Body of pancreas (tissue), 4 donors: ENCODE data around the gene ACTR1B. TPM values are rescaled to one million over a fixed set of nuclear protein-coding genes. Genes with fewer than 3 reads are reported as not detected.
A peak's percentile ranks its signal among the peaks of the same experiment; 100 is the strongest.
"Not testable (repeated sequence)": the region's sequence is repeated elsewhere in the genome, so short reads cannot be mapped to it uniquely, and the experiment has no call there.

Experiments used
- ATAC-seq: fragments of 150-250 bp; one replicate; pipeline ENCODE4 v1.9.1; 2016
- DNase-seq, 4 donors: peaks; one replicate each; pipeline ENCODE4 v3.0.0-alpha.2; 2019
- H3K27ac ChIP-seq, 4 donors: fragments of 200-600 bp; sonication (generic); 1 replicate in 3 of 4; 2 replicates in 1 of 4; pipeline versions ENCODE4 v1.5.1 to v1.6.1; 2016 to 2019; ENCODE audit warnings: mild to moderate bottlenecking in 1 of 4, mixed read lengths in 1 of 4, moderate library complexity in 1 of 4
- H3K27me3 ChIP-seq, 2 donors: fragments of 200-600 bp; sonication (generic); one replicate each; pipeline ENCODE4 v1.6.0; 2016; ENCODE audit warnings: mild to moderate bottlenecking in 1 of 2
- H3K36me3 ChIP-seq, 2 donors: fragments of 200-600 bp; sonication (generic); replicated peaks in 1 of 2; 2 replicates each; pipeline ENCODE4 v1.5.1; 2016; ENCODE audit warnings: low read depth in 2 of 2; ENCODE audit not compliant: insufficient read depth in 1 of 2
- H3K4me1 ChIP-seq: fragments of 200-600 bp; sonication (generic); one replicate; pipeline ENCODE4 v1.6.0; 2016
- H3K4me3 ChIP-seq, 2 donors: fragments of 200-600 bp; sonication (generic); 1 replicate in 1 of 2; 2 replicates in 1 of 2; pipeline ENCODE4 v1.5.1; 2016 to 2019
- H3K9me3 ChIP-seq, 3 donors: fragments of 200-600 bp; sonication (generic); 1 replicate in 2 of 3; 2 replicates in 1 of 3; pipeline ENCODE4 v1.5.1; 2016
- POLR2A ChIP-seq, 3 donors: fragments of 450-650 bp; IDR thresholded peaks; one replicate each; pipeline ENCODE4 v1.6.1; 2016; ENCODE audit warnings: antibody characterized with exemption in 3 of 3, mild to moderate bottlenecking in 2 of 3
- WGBS, 2 donors: methylation state at CpG; one replicate each; pipeline ENCODE4 v1.1.5; 2017; 5-methylcytosine and 5-hydroxymethylcytosine counted together
- intact Hi-C: fragments of 100-400 bp; cut with DNase I; formaldehyde crosslinking; loops from one replicate; pipeline ENCODE4 v1.15.1; 2023
- total RNA-seq, 2 donors: library from RNA; depleted of rRNA; stranded (reverse); fragments of >200 nt; gene quantifications; one replicate each; pipeline ENCODE4 v1.1.0, GENCODE V29; 2016
- TF ChIP-seq, protein P1 (sequence below), 7 experiments: fragments of 450-650 bp in 4 of 7; fragments of 200-600 bp in 3 of 7; sonication (generic) in 3 of 7; IDR thresholded peaks; one replicate each; pipeline ENCODE4 v1.5.1; 2016 to 2019; ENCODE audit warnings: antibody characterized with exemption in 7 of 7

The ACTR1B gene
- total RNA-seq, 2 donors from 2014 or later: 57.6 to 74.2 TPM

DNA sequence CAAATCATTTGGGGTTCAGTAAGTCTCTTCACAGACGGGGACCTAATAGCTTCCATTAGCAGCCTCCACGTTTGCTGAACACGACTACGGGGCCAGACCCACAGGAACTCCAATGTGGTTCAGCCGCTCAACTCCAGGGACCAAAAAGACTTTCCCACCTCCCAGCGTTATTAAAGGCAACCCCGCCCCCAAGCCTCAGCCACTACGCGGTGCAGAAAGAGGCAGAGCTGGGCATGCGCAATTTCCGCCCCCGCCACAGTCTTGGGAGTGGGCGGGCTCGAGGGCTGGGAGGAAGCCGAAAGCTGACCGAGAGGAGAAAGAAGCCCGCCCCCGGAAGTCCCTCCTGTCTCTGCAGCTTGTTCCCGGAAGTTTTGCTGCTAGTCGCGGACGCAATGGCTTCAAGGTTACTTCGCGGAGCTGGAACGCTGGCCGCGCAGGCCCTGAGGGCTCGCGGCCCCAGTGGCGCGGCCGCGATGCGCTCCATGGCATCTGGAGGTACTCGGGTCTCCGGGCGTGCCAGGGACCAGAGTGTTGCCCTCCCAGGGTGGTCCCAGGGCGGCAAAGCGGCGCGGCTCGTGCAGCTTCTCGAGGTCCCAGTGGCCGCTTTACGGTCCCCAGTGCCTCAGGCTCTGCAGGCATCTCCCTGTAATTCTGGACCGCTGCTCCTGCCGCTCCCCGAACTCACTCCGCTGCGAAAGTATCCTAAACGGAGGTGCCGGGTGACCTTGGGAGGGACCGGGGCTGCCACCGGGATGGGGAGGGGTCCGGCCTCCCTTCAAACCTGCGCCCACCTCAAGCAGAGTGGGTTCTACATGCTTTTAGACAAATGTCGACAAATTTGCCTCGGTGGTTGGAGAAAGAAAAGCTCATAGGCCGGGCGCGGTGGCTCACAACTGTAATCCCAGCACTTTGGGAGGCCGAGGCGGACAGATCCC lies 17.9 kb downstream of the ACTR1B start, which contains the start of gene COX5B:
COX5B (plus strand) TSS at position 368 of the 935 bp plus-strand sequence; CDS start at position 393, 25 bp downstream.
- Histone ChIP-seq H3K27me3 (no peaks in the 10 kb centered on the region), H3K27ac (peak within 1 kb of the TSS; percentile 86 to 95 (median 94)), H3K9me3 (no peaks in the 10 kb centered on the region), H3K4me3 (peak within 1 kb of the TSS; percentile 33 to 79), H3K36me3 (peaks cover 4 to 13% of the 10 kb centered on the region in 2 donors), H3K4me1 (peaks cover 23% of the 10 kb centered on the region)
- intact Hi-C loops: no loop called here
- DNase-seq (peak; percentile 99), ATAC-seq (peak; percentile 99)
- 1% methylated on average over 33 to 63 of the region's 63 CpGs for WGBS, 2 donors
- TF ChIP-seq, protein P1, sequence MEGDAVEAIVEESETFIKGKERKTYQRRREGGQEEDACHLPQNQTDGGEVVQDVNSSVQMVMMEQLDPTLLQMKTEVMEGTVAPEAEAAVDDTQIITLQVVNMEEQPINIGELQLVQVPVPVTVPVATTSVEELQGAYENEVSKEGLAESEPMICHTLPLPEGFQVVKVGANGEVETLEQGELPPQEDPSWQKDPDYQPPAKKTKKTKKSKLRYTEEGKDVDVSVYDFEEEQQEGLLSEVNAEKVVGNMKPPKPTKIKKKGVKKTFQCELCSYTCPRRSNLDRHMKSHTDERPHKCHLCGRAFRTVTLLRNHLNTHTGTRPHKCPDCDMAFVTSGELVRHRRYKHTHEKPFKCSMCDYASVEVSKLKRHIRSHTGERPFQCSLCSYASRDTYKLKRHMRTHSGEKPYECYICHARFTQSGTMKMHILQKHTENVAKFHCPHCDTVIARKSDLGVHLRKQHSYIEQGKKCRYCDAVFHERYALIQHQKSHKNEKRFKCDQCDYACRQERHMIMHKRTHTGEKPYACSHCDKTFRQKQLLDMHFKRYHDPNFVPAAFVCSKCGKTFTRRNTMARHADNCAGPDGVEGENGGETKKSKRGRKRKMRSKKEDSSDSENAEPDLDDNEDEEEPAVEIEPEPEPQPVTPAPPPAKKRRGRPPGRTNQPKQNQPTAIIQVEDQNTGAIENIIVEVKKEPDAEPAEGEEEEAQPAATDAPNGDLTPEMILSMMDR (IDR thresholded peaks at IDR 0.05): peak in 2 of 7 experiments; percentile 3 to 23
- TF ChIP-seq POLR2A (IDR thresholded peaks at IDR 0.05): peak; percentile 71 to 98 (median 98)

DNA sequence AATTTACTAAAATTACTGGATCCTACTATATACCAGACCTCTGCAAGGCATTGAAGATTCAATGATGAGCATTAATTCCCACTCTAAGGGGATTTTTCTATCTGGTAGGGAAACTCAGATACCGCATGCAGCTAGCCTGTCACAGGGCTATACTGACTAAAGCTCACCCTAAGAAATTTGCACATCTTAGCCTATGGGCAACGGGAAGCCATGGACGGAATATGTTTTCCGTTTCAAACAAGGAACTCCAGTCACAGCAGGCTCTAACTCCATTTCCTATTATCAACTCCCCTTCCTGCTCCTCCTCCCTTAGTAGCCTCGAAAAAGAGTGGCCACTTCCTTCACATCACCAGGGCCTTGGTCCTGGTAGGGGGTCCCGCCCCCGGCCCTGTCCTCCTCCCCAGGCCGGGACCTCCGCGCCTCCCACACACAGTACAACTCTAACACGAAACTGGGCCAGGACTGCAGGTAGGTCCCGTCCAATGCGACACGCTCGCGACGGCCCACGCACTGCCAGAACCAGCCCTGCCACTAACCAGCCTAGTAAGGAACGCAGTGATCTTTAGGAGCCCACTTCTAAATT lies 18.6 kb downstream of the ACTR1B start:
- peaks cover 23% of the 10 kb centered on the region for H3K4me1 ChIP-seq
- TF ChIP-seq, protein P1 (IDR thresholded peaks at IDR 0.05): no peak
- no peak for TF ChIP-seq POLR2A (IDR thresholded peaks at IDR 0.05)
- intact Hi-C loops: no loop called here
- H3K27ac ChIP-seq: peak overlapping the region; percentile 86 to 95 (median 94)
- H3K36me3 ChIP-seq: peaks cover 4 to 13% of the 10 kb centered on the region in 2 donors
- H3K4me3 ChIP-seq: peak overlapping the region; percentile 2 to 12
- no peak for DNase-seq
- no peaks in the 10 kb centered on the region for H3K27me3 ChIP-seq
- peak; percentile 53 for ATAC-seq
- 8% methylated on average over 19 of the region's 19 CpGs for WGBS, 2 donors
- no peaks in the 10 kb centered on the region for H3K9me3 ChIP-seq

DNA sequence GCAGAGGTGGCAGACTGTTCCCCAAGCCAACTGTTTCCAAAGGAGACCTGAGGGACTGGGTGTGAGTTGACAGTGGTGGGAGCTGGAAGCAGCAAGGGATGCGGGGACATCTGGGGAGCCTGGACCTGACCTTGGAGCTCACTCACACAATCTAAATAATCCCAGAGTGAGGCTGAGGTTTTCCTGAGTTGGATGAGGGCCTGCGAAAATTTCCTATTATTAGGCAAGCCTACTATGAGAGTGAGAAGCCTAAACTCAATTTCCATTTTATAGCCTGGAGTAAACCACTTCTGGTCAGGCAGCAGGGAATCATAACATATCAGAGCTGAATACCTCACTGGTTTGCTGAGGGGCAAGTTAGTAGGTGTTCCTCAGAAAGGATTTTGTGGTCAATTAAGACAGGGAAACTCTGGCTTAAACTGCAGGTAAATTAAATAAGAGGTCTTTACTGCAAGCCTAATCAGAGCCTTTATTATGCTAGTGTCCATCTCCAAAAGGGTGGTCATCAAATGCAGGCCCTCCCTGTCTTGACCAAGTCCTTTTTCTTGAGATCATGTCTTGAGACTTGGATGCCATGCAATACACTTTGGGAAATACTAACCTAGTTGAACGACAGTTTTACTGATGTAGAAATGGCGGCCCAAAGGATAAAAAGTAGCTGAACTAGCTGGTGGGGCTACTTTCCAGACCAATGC lies 19.7 kb downstream of the ACTR1B start:
- no peak for DNase-seq
- H3K27ac ChIP-seq: no peak overlapping the region
- intact Hi-C loops: no loop called here
- H3K9me3 ChIP-seq: no peaks in the 10 kb centered on the region
- no peak for ATAC-seq
- 92 to 93% methylated on average over 4 of the region's 4 CpGs for WGBS, 2 donors
- no peak overlapping the region for H3K4me3 ChIP-seq
- H3K4me1 ChIP-seq: peaks cover 23% of the 10 kb centered on the region
- H3K27me3 ChIP-seq: no peaks in the 10 kb centered on the region
- H3K36me3 ChIP-seq: peaks cover 4 to 13% of the 10 kb centered on the region in 2 donors
- TF ChIP-seq, protein P1 (IDR thresholded peaks at IDR 0.05): no peak
- no peak for TF ChIP-seq POLR2A (IDR thresholded peaks at IDR 0.05)

DNA sequence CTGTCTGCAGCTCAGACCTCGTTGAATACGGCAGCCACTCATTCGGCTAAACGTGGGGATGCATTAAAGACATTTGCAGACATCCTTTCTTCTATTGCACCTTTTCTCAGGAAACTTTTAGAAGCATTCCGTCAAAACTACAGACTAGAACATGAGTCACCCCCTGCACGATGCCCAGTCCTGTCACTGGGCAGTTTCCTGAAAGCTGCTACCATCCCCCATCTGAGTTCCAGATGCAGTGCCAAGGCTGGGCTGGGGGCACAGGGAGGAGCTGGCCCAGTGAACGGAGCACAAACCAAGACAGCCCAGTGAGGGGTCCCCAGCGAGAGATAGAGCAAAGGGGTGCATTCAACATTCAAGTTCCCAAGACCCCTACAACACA lies 37.8 kb downstream of the ACTR1B start:
- DNase-seq, H3K4me3 ChIP-seq, H3K27me3 ChIP-seq, H3K27ac ChIP-seq, H3K36me3 ChIP-seq, H3K9me3 ChIP-seq, ATAC-seq, intact Hi-C loops, H3K4me1 ChIP-seq: not testable (repeated sequence)
- 68 to 81% methylated on average over 8 of the region's 8 CpGs for WGBS, 2 donors

DNA sequence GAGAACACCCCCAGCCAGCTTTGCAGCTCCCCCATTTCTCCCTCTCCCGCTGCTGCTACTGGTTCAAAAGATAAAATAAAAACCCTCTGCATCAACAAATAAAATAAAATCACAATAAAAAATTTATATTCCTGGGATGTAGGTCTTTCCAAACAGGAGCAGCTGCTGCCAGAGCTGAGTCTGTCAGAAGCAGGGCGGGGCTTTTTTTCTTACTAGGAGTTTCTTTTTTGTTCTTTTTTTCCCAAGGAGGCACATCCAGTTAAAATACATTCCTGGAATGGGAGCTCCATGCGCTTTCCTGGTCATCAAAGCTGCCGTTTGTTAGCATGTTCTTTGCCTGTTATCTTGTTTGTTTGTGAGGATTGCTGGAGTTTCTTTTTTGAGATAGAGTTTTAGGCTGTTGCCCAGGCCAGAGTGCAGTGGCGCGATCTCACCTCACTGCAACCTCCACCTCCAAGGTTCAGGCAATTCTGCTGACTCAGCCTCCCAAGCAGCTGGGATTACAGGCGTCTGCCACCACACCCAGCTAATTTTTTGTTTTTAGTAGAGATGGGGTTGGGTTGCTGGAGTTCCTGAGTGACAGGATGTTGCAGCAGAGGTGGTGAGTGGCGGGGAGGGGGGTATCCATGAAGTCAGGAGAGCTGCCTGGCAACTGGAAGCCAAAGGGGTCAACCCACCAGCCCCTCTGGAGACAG lies 38.3 kb downstream of the ACTR1B start:
- H3K4me3 ChIP-seq, H3K36me3 ChIP-seq, ATAC-seq, H3K9me3 ChIP-seq, H3K27ac ChIP-seq, intact Hi-C loops, H3K27me3 ChIP-seq, DNase-seq, H3K4me1 ChIP-seq: not testable (repeated sequence)
- 37 to 75% methylated on average over 2 of the region's 8 CpGs for WGBS, 2 donors

DNA sequence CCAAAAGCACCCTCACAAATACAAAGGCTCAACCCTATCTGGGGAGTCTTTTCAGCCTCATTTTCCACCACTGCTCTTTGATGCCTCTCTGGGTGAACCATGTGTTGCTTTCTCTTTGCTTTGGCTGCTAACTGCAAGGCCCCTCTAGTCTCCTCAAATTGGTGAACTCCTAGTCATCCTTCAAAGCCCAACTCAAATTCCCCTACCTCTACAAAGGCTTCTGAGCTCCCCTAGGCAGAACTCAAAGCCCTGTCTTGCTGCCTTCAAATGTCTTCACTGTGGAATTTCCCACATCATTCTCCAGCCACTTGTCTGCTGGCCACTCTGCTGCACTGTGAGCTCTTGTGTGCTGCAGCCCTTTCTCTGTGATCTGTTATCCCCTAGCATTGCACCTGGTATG lies 40.9 kb downstream of the ACTR1B start:
- H3K9me3 ChIP-seq, H3K27me3 ChIP-seq, H3K4me1 ChIP-seq, H3K36me3 ChIP-seq, H3K4me3 ChIP-seq, H3K27ac ChIP-seq, intact Hi-C loops, ATAC-seq, DNase-seq: not testable (repeated sequence)

DNA sequence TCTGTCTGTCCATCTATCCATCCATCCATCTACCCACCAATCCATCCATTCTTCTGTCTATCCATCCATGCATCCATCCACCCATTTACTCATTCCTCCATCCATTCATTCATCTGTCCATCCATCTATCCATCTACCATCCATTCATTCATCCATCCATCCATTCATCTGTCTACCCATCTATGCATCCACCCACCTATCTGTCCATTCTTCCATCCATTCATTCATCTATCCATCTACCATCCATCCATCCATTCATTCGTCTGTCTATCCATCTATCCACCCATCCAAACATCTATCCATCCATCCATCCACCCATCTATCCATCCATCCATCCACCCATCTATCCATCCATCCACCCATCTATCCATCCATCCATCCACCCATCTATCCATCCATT lies 43.4 kb downstream of the ACTR1B start:
- H3K4me3 ChIP-seq, H3K4me1 ChIP-seq, intact Hi-C loops, H3K27ac ChIP-seq, H3K27me3 ChIP-seq, DNase-seq, H3K36me3 ChIP-seq, ATAC-seq, H3K9me3 ChIP-seq: not testable (repeated sequence)
- WGBS, 2 donors: 92% methylated on average over 1 of the region's 1 CpG; no CpG with 5 or more reads in 1 of the 2 donors
